Measurements from ENCODE around the gene SOWAHD. TPM values are rescaled to one million over a fixed set of nuclear protein-coding genes. Genes with fewer than 3 reads are reported as not detected.
A peak's percentile ranks its signal among the peaks of the same experiment; 100 is the strongest.
"Not testable (repeated sequence)": the region's sequence is repeated elsewhere in the genome, so short reads cannot be mapped to it uniquely, and the experiment has no call there.

Gene SOWAHD
- total RNA-seq, 6 donors from 2014 or later: 3.2 to 11.6 (median 4.1) TPM

- no peak for TF ChIP-seq CTCF (IDR thresholded peaks at IDR 0.05)
- no peak for TF ChIP-seq EP300 (IDR thresholded peaks at IDR 0.05)
- no peak for TF ChIP-seq POLR2A (IDR thresholded peaks at IDR 0.05)
- no peak for TF ChIP-seq POLR2AphosphoS5 (IDR thresholded peaks at IDR 0.05)
- ATAC-seq (ENCODE audit: low FRiP score in 2 of 2) (no peak), DNase-seq (no peak)
- Histone ChIP-seq H3K27me3 (no peaks in the 10 kb centered on the region), H3K4me3 (no peak overlapping the region), H3K27ac (no peak overlapping the region), H3K9me3 (no peaks in the 10 kb centered on the region), H3K4me1 (no peaks in the 10 kb centered on the region), H3K36me3 (no peaks in the 10 kb centered on the region)
- 77% methylated on average over 6 of the region's 6 CpGs; no CpG with 5 or more reads in 1 of the 2 donors for WGBS, 2 donors
Observed at GRCh38 chrX:119735467-119735866, 22.9 kb upstream of the SOWAHD start.

- TF ChIP-seq EP300 (IDR thresholded peaks at IDR 0.05): no peak
- no peak for TF ChIP-seq CTCF (IDR thresholded peaks at IDR 0.05)
- TF ChIP-seq POLR2A (IDR thresholded peaks at IDR 0.05): no peak
- 81 to 82% methylated on average over 12 of the region's 12 CpGs for WGBS, 2 donors
- H3K4me3 ChIP-seq: no peak overlapping the region
- no peak for ATAC-seq (ENCODE audit: low FRiP score in 2 of 2)
- DNase-seq: no peak
- H3K36me3 ChIP-seq: no peaks in the 10 kb centered on the region
- H3K9me3 ChIP-seq: no peaks in the 10 kb centered on the region
- no peak overlapping the region for H3K27ac ChIP-seq
- H3K4me1 ChIP-seq: no peaks in the 10 kb centered on the region
- no peaks in the 10 kb centered on the region for H3K27me3 ChIP-seq
Observed at GRCh38 chrX:119736206-119736764, 22.1 kb upstream of the SOWAHD start.

GRCh38 chrX:119738742-119739141 lies 19.6 kb upstream of the SOWAHD start:
- DNase-seq: no peak
- no peak for TF ChIP-seq POLR2A (IDR thresholded peaks at IDR 0.05)
- TF ChIP-seq CTCF (IDR thresholded peaks at IDR 0.05): no peak
- TF ChIP-seq EP300 (IDR thresholded peaks at IDR 0.05): no peak
- TF ChIP-seq POLR2AphosphoS5 (IDR thresholded peaks at IDR 0.05): no peak
- 42 to 62% methylated on average over 3 to 5 of the region's 5 CpGs for WGBS, 2 donors
- no peak overlapping the region for H3K4me3 ChIP-seq
- H3K4me1 ChIP-seq: no peaks in the 10 kb centered on the region
- H3K9me3 ChIP-seq: no peaks in the 10 kb centered on the region
- H3K36me3 ChIP-seq: no peaks in the 10 kb centered on the region
- ATAC-seq (ENCODE audit: low FRiP score in 2 of 2): no peak
- H3K27ac ChIP-seq: no peak overlapping the region
- H3K27me3 ChIP-seq: no peaks in the 10 kb centered on the region

- H3K27me3 ChIP-seq: no peaks in the 10 kb centered on the region
- H3K27ac ChIP-seq: no peak overlapping the region
- no peak for ATAC-seq (ENCODE audit: low FRiP score in 2 of 2)
- no peaks in the 10 kb centered on the region for H3K4me1 ChIP-seq
- H3K9me3 ChIP-seq: no peaks in the 10 kb centered on the region
- no peaks in the 10 kb centered on the region for H3K36me3 ChIP-seq
- WGBS, 2 donors: 71 to 77% methylated on average over 4 of the region's 4 CpGs
- TF ChIP-seq POLR2AphosphoS5 (IDR thresholded peaks at IDR 0.05): no peak
- TF ChIP-seq POLR2A (IDR thresholded peaks at IDR 0.05): no peak
- TF ChIP-seq EP300 (IDR thresholded peaks at IDR 0.05): no peak
- no peak for TF ChIP-seq CTCF (IDR thresholded peaks at IDR 0.05)
- no peak overlapping the region for H3K4me3 ChIP-seq
- no peak for DNase-seq
Observed at GRCh38 chrX:119745283-119745848, 13.0 kb upstream of the SOWAHD start.

GRCh38 chrX:119750131-119750530 lies 8.3 kb upstream of the SOWAHD start:
- WGBS, 2 donors: 72 to 89% methylated on average over 6 to 9 of the region's 9 CpGs
- not testable (repeated sequence) for H3K9me3 ChIP-seq; ATAC-seq (ENCODE audit: low FRiP score in 2 of 2); H3K27me3 ChIP-seq; H3K27ac ChIP-seq; H3K36me3 ChIP-seq; H3K4me1 ChIP-seq; H3K4me3 ChIP-seq; DNase-seq

GRCh38 chrX:119750751-119751150 lies 7.6 kb upstream of the SOWAHD start:
- not testable (repeated sequence) for H3K9me3 ChIP-seq; H3K4me3 ChIP-seq; H3K27ac ChIP-seq; ATAC-seq (ENCODE audit: low FRiP score in 2 of 2); H3K36me3 ChIP-seq; H3K27me3 ChIP-seq; H3K4me1 ChIP-seq
- peak in 1 of 2 donors; percentile 35 for DNase-seq
- WGBS, 2 donors: 84% methylated on average over 5 of the region's 27 CpGs; no CpG with 5 or more reads in 1 of the 2 donors
